Fibroblast of villous mesenchyme (primary cell): Measurements from ENCODE around the gene MTG1. TPM values are rescaled to one million over a fixed set of nuclear protein-coding genes. Genes with fewer than 3 reads are reported as not detected.
A peak's percentile ranks its signal among the peaks of the same experiment; 100 is the strongest.
"Not testable (repeated sequence)": the region's sequence is repeated elsewhere in the genome, so short reads cannot be mapped to it uniquely, and the experiment has no call there.

Experiments
- DNase-seq: peaks from one replicate; pipeline ENCODE4 v3.0.0-alpha.2; 2010; ENCODE audit warnings: low read depth
- H3K4me3 ChIP-seq: 2 replicates; pipeline ENCODE4 v1.5.1; 2011; ENCODE audit warnings: low read depth, mild to moderate bottlenecking, low read length
- CTCF ChIP-seq: IDR thresholded peaks from 2 replicates; pipeline ENCODE4 v1.5.1; 2012; ENCODE audit warnings: low read depth, mild to moderate bottlenecking, low read length; ENCODE audit not compliant: insufficient read depth
- total RNA-seq: library from RNA; depleted of rRNA; stranded (reverse); fragments of >200 nt; gene quantifications from 2 replicates; pipeline ENCODE4 v1.2.3, GENCODE V29; 2012

Gene MTG1
- total RNA-seq, 1 donor = 22.5 TPM

DNA sequence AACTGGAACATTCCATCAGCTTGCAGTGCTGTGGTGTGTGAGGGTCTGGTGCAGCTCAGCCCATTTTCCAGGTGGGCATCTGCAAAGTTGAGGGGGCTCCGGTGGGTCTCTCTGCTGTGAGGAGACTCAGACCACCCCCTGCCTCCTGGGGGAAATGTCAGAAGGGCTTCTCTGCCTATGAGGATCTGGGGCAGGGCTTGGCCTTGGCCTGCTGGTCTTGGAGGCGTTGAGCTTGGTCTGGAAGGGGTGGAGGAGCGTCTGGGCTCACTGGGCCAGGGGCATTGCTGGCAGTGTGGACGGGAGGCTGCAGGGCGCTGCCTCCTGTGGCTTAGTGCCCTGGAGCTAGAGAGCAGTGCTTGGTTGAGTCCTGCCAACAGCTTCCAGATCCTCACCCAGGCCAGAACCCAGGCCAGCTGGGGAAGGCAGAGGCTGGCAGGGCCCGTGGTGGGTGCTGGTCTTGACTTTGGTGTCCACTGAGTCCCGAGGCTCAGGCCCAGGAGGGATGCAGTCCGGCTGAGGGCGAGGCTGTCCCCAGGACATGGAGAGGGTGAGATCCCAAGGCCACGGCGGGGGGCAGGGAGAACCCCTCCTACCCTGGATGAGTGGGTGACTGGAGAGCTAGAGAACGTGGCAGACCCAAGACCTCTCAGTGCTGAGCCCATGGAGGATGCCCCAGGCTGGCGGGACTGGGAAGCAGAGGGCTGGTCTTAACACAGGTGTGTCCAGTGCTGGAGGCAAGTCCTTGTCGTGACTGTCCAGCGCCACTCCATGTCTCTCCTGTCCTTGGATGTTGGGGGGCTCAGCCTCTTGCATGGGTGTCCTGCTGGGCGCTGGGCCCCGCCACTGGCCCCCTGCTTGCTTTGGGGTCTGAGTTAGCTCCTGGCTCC is 27.6 kb downstream of the MTG1 start:
- no peak for DNase-seq
- no peak overlapping the region for H3K4me3 ChIP-seq
- no peak for TF ChIP-seq CTCF

DNA sequence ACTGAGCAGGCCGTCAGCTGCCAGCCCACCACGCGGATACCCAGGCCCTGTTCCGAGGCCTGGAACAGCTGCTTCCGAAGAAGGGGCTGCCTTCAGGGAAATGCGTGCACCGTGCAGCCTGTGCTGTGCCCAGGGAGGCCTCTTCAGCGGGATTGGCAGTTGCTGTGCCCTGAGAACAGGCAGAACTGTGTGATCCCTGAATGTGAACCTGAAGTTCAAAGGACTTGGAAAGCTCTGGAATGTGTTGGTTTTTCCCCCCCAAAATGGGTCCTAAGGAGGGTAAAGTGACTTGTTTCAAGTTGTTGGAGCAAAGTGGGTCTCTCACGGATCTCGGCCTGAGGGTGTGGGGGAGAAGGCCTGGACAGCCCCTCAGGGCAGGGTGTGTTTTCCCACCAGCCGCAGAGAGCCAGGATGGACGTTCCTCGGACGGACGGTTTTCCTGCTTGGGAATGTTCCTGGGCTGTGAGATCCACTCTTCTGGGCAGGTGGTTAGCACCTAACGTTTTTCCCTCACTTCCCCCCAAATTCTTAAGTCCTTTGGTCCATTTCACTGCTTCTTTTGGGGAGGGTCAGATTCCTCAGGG is 28.4 kb downstream of the MTG1 start:
- DNase-seq = no peak
- no peak for TF ChIP-seq CTCF
- H3K4me3 ChIP-seq = no peak overlapping the region

GRCh38 chr10:133422807-133423771 is 29.1 kb downstream of the MTG1 start:
- no peak for TF ChIP-seq CTCF
- no peak for DNase-seq

DNA sequence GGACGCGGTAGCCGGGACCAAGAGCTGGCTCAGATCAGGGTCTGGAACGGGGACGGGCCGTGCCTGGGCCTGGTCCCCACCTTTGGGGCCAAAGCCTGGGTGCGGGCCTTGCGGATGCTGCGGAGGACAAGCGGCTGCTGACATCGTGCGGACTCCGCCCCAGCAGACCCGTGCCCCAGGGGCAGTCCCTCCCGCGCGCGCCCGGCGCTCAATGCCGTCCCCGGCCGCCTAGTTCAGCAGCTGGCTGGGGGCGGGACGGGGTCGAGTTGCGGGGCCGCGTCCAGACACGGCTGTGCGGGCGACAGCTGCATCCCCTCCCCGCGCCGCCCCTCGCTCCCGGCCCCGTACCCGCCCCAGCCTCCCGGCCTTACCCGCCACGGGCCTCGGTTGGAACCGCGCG is 30.1 kb downstream of the MTG1 start:
- H3K4me3 ChIP-seq, DNase-seq: not testable (repeated sequence)

More at GRCh38 chr10:133422807-133423771, 29.1 kb downstream of the MTG1 start:
- no peak overlapping the region for H3K4me3 ChIP-seq

DNA sequence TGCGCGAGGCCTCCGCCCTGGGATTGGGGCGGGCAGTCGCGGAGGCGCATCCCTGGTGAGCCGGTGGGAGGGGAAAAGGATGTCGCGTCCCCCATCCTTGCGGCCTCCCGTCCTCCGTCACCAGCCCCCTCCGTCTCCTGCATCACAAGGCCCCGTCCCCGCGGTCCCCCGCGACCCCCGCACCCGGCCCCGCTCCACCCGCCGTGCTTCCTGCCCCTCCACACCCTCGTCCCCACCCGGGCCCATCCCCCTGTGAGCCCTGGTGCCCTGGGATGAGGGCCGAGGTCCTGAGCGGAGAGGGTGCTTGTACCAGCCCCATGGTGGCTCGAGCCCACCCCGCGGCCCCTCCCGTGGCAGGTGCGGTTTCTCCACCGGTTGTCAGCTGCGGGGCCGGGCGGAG is 30.6 kb downstream of the MTG1 start, which contains the start of gene SPRN:
Gene SPRN (minus strand): TSS at position 25 of the 400 bp plus-strand sequence. CDS start 944 bp downstream, outside the sequence.
- DNase-seq, H3K4me3 ChIP-seq: not testable (repeated sequence)

DNA sequence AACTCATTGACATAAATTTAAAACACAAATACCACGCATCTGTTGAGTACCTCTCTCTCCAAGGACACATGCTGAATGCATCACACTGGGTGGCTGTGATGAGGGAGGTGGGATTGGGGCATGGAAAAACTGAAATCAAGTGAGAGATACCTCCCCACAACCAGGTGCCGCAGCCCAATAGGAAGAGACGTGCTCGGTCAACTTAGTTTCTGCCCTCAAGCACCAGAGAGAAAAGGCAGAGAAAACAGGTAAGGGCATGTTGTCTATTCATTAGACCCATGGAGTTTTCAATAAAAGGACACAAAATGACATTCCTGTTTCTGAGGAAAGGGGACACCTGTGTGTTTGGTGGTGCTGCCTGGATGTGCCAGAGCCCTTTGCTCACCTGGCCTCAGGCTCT is 35.6 kb downstream of the MTG1 start:
- not testable (repeated sequence) for H3K4me3 ChIP-seq, DNase-seq

- not testable (repeated sequence) for DNase-seq
Measured at GRCh38 chr10:133431888-133432613, 38.1 kb downstream of the MTG1 start.

DNA sequence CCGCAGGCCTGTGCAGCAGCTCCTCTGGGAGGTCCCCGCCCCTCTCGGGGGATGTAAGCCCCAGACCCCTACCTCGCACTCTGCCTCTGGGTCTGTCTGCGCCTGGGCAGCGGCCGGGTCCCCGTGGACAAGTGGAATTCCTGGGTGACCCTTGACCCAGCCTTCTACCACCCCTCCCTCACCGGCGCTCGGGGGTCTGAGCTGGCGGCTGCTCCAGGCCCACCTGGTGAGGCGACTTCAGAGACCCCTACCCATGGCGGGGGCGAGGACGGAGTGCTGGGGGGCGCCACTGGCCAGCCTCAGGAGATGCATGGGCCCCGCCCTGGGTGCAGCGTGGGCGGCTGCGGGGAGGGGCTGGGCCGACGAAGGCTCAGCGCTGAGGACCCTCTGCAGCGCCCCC is 38.8 kb downstream of the MTG1 start:
- DNase-seq, H3K4me3 ChIP-seq: not testable (repeated sequence)

More at GRCh38 chr10:133431888-133432613, 38.1 kb downstream of the MTG1 start:
- not testable (repeated sequence) for H3K4me3 ChIP-seq

- TF ChIP-seq CTCF = peak; percentile 32
- H3K4me3 ChIP-seq = no peak overlapping the region
- peak; percentile 11 for DNase-seq
Measured at GRCh38 chr10:133438711-133439273, 44.8 kb downstream of the MTG1 start.
